HepG2 (cell line): ENCODE measurements around the gene SMIM41. TPM values are rescaled to one million over a fixed set of nuclear protein-coding genes. Genes with fewer than 3 reads are reported as not detected.

Source experiments
- ARID4A ChIP-seq: sonication (generic); formaldehyde crosslinking; IDR thresholded peaks from 2 replicates; pipeline ENCODE4 v1.5.0; 2020; ENCODE audit warnings: mild to moderate bottlenecking, missing genetic modification reagents, borderline replicate concordance
- KDM5B ChIP-seq: sonication (generic); formaldehyde crosslinking; IDR thresholded peaks from 2 replicates; pipeline ENCODE4 v1.4.0; 2020; ENCODE audit warnings: missing genetic modification reagents, mild to moderate bottlenecking, borderline replicate concordance
- KIAA2018 ChIP-seq: sonication (generic); formaldehyde crosslinking; IDR thresholded peaks from 2 replicates; pipeline ENCODE4 v1.5.0; 2020; ENCODE audit warnings: mild to moderate bottlenecking, missing genetic modification reagents, borderline replicate concordance
- MTA3 ChIP-seq: sonication (generic); formaldehyde crosslinking; IDR thresholded peaks from 2 replicates; pipeline ENCODE4 v1.4.0; 2020; ENCODE audit warnings: missing genetic modification reagents
- SKIL ChIP-seq: sonication (generic); formaldehyde crosslinking; IDR thresholded peaks from 2 replicates; pipeline ENCODE4 v1.8.0; 2022; ENCODE audit warnings: missing genetic modification reagents, mild to moderate bottlenecking, moderate library complexity, borderline replicate concordance
- ZBTB14 ChIP-seq: sonication (generic); formaldehyde crosslinking; IDR thresholded peaks from 2 replicates; pipeline ENCODE4 v1.4.0; 2020; ENCODE audit warnings: missing genetic modification reagents
- ZFY ChIP-seq: sonication (generic); formaldehyde crosslinking; IDR thresholded peaks from 2 replicates; pipeline ENCODE4 v1.4.0; 2020; ENCODE audit warnings: missing genetic modification reagents
- ZKSCAN5 ChIP-seq: sonication (generic); formaldehyde crosslinking; IDR thresholded peaks from 2 replicates; pipeline ENCODE4 v1.5.1; 2020; ENCODE audit warnings: mild to moderate bottlenecking, missing genetic modification reagents
- ZMYM3 ChIP-seq: sonication (generic); formaldehyde crosslinking; IDR thresholded peaks from 2 replicates; pipeline ENCODE4 v1.5.1; 2020; ENCODE audit warnings: mild to moderate bottlenecking, missing genetic modification reagents
- ZNF18 ChIP-seq: sonication (generic); formaldehyde crosslinking; IDR thresholded peaks from 2 replicates; pipeline ENCODE4 v1.8.0; 2022; ENCODE audit warnings: mild to moderate bottlenecking, missing genetic modification reagents; ENCODE audit not compliant: insufficient replicate concordance
- polyA plus RNA-seq, 8 experiments: library from polyadenylated mRNA; depleted of rRNA in 3 of 8; stranded (reverse) in 7 of 8; unstranded in 1 of 8; fragments of >200 nt; fragmentation: Illumina TruSeq in 4 of 8; extraction: Trizol in 4 of 8; gene quantifications; 2 replicates each; pipeline versions ENCODE4 v1.2.1 to v1.2.3, GENCODE V29; 2011 to 2016; ENCODE audit warnings: low read depth in 4 of 8, missing spikeins in 1 of 8, mixed read lengths in 1 of 8; ENCODE audit not compliant: insufficient read depth in 1 of 8
- total RNA-seq, 5 experiments: library from RNA; depleted of rRNA; stranded (reverse); fragments of >200 nt; fragmentation: Illumina TruSeq; extraction: Trizol; gene quantifications; 2 replicates each; pipeline ENCODE4 v1.2.3, GENCODE V29; 2016; ENCODE audit warnings: low read depth in 1 of 5

Gene SMIM41
- total and polyA plus RNA-seq, 2 of the 13 experiments (the other 11 are each of a cell fraction or from before 2014, with no cell fraction given), result not detected

GRCh38 chr12:52121824-52122539 lies 42.5 kb downstream of the SMIM41 start (continued):
- no peak for TF ChIP-seq KIAA2018 (CRISPR knock-in tag)
- no peak for TF ChIP-seq KDM5B (CRISPR knock-in tag)
- no peak for TF ChIP-seq SKIL (CRISPR knock-in tag)
- no peak for TF ChIP-seq ZKSCAN5 (CRISPR knock-in tag)
- TF ChIP-seq ZBTB14, result no peak
- TF ChIP-seq ZFY (CRISPR knock-in tag), result no peak
- TF ChIP-seq ARID4A (CRISPR knock-in tag), result no peak
- TF ChIP-seq ZNF18 (CRISPR knock-in tag), result no peak
- no peak for TF ChIP-seq MTA3 (CRISPR knock-in tag)
- TF ChIP-seq ZMYM3, result no peak
